ENCODE results near the gene ACYP1. TPM values are rescaled to one million over a fixed set of nuclear protein-coding genes. Genes with fewer than 3 reads are reported as not detected.

Gene ACYP1
- 38.1 TPM for polyA plus RNA-seq (2012; ENCODE audit: missing spikeins)

DNA sequence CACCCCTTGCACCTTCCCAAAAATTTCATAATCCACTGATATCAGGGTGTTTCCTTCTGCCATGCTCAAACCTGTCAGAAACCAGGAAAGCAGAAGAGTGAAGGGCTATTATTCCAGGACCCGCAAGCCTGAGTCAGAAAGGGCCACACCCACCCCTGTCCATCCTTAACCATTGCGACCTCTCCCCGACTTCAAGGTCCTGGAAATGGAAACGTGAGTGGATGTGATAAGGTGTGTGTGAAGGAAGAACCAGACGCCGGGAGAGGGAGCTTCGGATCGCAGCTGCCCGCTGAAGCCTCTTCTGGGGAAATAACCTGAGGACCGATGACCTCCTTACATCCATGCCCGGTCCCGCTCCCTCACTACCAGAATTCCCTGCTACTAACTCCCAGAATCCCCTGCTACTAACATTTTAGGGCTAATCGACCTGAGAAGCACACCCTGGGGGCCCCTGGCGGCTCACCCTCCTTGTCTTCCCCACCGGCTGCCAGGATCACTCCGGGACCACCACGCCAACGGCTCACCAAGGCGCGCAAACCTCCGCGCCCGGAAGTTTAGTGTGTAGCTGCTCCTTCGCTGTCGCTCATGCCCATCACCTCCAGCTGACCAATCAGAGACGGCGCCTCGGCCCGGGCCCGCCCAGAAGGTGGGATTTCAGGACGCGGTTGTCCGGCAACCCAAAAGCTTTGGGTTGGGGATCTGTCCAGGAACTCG is at the start of gene ACYP1:
TSS of gene ACYP1 (minus strand) at position 534 of the 714 bp plus-strand sequence. CDS start at position 63, 471 bp downstream.
- peak; percentile 77; the same call in 1 of the 2 replicates for TF ChIP-seq POLR2A (IDR thresholded peaks at IDR 0.05; ENCODE audit: low read depth, low read length)
- peak; percentile 35; the same call in 1 of the 2 replicates for TF ChIP-seq TAF1 (IDR thresholded peaks at IDR 0.05; ENCODE audit: borderline replicate concordance, low read depth, low read length)
- TF ChIP-seq POLR2AphosphoS5 (IDR thresholded peaks at IDR 0.05; ENCODE audit: low read depth, low read length), result peak; percentile 71; the same call in 1 of the 2 replicates
- peak; percentile 77 for DNase-seq (ENCODE audit: insufficient read length)
- FAIRE-seq, result peak; percentile 73

DNA sequence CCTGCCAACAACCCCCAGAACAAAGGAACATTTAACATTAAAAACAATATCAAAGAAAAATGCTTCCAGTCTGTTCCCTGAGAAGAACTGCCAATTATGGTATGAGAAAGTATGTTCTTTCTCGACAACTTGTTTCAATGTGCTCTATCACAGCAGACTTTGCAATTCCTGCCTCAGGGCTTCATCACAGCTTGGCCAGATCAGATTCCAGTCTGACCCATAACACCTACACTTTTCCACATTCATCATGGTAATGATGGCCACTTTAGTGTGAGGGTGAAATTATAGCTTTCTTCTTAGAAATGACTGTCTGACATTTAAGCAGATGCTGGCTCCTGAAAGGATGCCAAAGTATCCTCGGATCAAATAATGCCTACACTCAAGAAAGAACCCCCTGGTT is 46.1 kb upstream of the ACYP1 start:
- no peak for TF ChIP-seq POLR2AphosphoS5 (IDR thresholded peaks at IDR 0.05; ENCODE audit: low read depth, low read length)
- TF ChIP-seq TAF1 (IDR thresholded peaks at IDR 0.05; ENCODE audit: borderline replicate concordance, low read depth, low read length), result no peak
- no peak for TF ChIP-seq POLR2A (IDR thresholded peaks at IDR 0.05; ENCODE audit: low read depth, low read length)
- FAIRE-seq, result no peak
- DNase-seq (ENCODE audit: insufficient read length), result no peak

DNA sequence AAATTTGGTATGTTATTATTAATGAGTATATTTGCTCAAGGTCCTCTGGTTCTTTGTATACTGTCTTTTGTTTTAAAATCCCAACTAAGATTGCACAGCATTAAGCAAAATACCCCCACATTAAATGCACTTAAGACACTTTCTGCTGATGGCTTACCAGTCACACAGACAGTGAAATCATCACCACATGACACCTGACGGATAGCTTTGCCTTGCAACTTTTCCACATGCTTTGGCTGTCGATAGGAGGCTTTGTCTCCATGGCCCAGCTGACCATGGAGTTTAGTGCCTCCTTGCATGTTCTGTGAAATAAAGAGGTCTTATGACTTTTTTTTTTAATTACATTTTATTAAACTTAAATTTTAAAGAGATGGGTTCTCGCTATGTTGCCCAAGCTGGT is 43.4 kb upstream of the ACYP1 start:
- FAIRE-seq (no peak), DNase-seq (ENCODE audit: insufficient read length) (no peak)
- TF ChIP-seq POLR2AphosphoS5 (IDR thresholded peaks at IDR 0.05; ENCODE audit: low read depth, low read length) (no peak), TAF1 (IDR thresholded peaks at IDR 0.05; ENCODE audit: borderline replicate concordance, low read depth, low read length) (no peak), POLR2A (IDR thresholded peaks at IDR 0.05; ENCODE audit: low read depth, low read length) (no peak)

DNA sequence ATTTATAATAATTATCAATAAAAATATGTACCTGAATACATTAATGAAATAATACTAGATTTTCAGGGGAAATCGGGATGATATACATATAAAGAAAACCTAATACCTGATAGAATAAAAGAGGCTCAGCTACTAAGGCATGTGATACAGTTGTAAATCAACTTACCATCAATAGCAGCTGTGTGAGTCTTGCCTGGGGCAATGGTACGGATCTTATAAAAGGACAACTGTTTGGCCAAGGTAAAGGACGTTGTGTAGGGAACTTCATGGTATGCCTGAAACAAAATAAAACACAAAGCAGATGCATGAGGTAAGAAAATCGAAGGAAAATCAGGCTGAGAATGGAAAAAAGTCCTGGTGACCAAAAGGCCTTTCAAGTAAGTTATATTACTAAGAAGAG is 37.7 kb upstream of the ACYP1 start:
- FAIRE-seq (no peak), DNase-seq (ENCODE audit: insufficient read length) (no peak)
- TF ChIP-seq POLR2AphosphoS5 (IDR thresholded peaks at IDR 0.05; ENCODE audit: low read depth, low read length), result no peak
- no peak for TF ChIP-seq TAF1 (IDR thresholded peaks at IDR 0.05; ENCODE audit: borderline replicate concordance, low read depth, low read length)
- no peak for TF ChIP-seq POLR2A (IDR thresholded peaks at IDR 0.05; ENCODE audit: low read depth, low read length)

DNA sequence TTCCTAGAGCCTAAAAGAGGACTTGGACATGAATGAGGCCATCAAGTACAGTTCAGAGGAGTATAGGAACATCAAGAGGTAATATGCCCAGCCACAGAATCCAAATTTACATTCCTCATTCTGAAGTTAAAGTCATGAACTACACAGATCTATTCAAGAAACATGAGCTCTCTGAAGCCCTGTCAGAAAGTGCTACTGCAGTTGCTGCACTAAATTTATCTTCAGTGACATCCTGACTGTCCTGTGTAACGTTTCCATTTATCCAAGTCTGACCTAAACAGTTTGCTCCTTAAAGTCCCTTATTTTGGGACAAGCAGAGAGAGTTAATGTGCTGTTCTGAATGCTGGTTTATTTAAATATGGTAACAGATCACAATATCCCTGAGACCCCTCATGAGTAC is 34.9 kb upstream of the ACYP1 start:
- no peak for FAIRE-seq
- no peak for DNase-seq (ENCODE audit: insufficient read length)
- TF ChIP-seq POLR2AphosphoS5 (IDR thresholded peaks at IDR 0.05; ENCODE audit: low read depth, low read length) (no peak), POLR2A (IDR thresholded peaks at IDR 0.05; ENCODE audit: low read depth, low read length) (no peak), TAF1 (IDR thresholded peaks at IDR 0.05; ENCODE audit: borderline replicate concordance, low read depth, low read length) (no peak)

DNA sequence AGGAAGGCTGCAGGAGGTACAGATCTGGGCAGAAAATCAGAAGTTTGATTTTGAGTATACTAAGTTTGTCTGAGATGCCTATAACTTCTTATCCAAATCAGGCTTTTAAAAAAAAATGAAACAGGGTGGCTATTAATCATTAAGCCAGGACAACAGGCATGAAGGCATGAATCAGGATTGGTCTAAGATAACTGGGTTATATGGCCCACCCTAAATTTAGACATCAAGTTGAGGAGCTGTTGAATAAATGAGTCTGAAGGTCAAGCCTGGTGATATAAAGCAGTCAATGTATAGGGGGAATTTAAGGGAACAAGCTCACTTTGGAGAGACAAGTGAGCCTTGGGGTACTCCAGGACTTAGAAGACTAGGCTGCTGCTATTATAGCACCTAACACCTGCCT is 34.4 kb upstream of the ACYP1 start:
- TF ChIP-seq POLR2AphosphoS5 (IDR thresholded peaks at IDR 0.05; ENCODE audit: low read depth, low read length) (no peak), TAF1 (IDR thresholded peaks at IDR 0.05; ENCODE audit: borderline replicate concordance, low read depth, low read length) (no peak), POLR2A (IDR thresholded peaks at IDR 0.05; ENCODE audit: low read depth, low read length) (no peak)
- FAIRE-seq (no peak), DNase-seq (ENCODE audit: insufficient read length) (no peak)

DNA sequence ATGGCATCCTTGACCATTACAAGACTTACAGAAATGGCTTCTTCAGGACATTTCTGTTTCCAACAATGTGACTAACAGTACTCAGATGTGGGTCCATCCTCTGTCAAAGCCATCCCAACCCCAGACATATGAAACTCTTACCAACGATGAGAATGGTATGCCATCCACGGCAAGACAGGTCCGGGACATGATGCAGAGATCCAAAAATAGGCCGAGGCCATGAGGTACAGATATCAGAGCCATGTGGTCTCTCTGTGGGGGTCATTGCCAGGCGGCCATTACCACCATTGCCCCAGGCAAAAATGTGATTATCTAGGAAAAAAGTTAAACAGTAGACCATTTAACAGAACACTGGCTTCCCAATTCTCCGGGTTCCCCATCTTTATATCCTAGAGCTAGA is 33.1 kb upstream of the ACYP1 start:
- no peak for TF ChIP-seq POLR2A (IDR thresholded peaks at IDR 0.05; ENCODE audit: low read depth, low read length)
- no peak for TF ChIP-seq TAF1 (IDR thresholded peaks at IDR 0.05; ENCODE audit: borderline replicate concordance, low read depth, low read length)
- no peak for TF ChIP-seq POLR2AphosphoS5 (IDR thresholded peaks at IDR 0.05; ENCODE audit: low read depth, low read length)
- FAIRE-seq, result no peak
- no peak for DNase-seq (ENCODE audit: insufficient read length)

DNA sequence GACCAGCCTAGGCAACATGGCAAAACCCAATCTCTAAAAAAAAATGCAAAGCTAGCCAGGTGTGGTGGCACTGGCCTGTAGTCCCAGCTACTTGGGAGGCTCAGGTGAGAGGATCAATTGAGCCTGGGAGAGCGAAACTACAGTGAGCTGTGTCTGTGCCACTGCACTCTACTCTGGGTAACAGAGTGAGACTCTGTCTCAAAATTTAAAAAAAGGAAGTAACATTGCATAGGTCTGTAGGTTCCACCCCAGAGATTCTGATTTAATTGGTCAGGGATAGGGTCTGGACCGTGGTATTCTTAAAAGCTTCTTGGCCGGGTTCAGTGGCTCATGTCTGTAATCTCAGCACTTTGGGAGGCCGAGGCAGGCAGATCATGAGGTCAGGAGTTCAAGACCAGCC is 31.9 kb upstream of the ACYP1 start:
- no peak for TF ChIP-seq POLR2A (IDR thresholded peaks at IDR 0.05; ENCODE audit: low read depth, low read length)
- no peak for TF ChIP-seq TAF1 (IDR thresholded peaks at IDR 0.05; ENCODE audit: borderline replicate concordance, low read depth, low read length)
- TF ChIP-seq POLR2AphosphoS5 (IDR thresholded peaks at IDR 0.05; ENCODE audit: low read depth, low read length), result no peak
- DNase-seq (ENCODE audit: insufficient read length) (no peak), FAIRE-seq (no peak)

DNA sequence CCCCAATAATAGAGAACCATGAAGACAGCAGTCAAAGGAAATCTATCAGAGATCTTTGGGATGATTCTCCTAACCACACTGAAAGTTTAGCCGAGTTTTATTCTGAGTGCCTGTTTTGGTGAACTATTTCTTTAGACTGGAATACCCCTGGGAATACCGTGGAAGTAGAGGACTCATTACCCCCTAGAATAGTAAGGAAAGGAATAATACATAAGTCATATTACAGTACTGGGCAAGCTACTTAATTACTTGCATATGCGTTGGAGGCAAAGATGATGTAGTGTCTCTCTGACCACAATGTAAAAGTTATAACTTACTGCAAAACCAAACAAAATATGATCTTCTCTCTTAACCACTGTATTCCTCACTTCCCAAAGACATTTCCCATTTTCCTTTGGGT is 31.1 kb upstream of the ACYP1 start:
- FAIRE-seq (no peak), DNase-seq (ENCODE audit: insufficient read length) (no peak)
- TF ChIP-seq POLR2AphosphoS5 (IDR thresholded peaks at IDR 0.05; ENCODE audit: low read depth, low read length) (no peak), POLR2A (IDR thresholded peaks at IDR 0.05; ENCODE audit: low read depth, low read length) (no peak), TAF1 (IDR thresholded peaks at IDR 0.05; ENCODE audit: borderline replicate concordance, low read depth, low read length) (no peak)

DNA sequence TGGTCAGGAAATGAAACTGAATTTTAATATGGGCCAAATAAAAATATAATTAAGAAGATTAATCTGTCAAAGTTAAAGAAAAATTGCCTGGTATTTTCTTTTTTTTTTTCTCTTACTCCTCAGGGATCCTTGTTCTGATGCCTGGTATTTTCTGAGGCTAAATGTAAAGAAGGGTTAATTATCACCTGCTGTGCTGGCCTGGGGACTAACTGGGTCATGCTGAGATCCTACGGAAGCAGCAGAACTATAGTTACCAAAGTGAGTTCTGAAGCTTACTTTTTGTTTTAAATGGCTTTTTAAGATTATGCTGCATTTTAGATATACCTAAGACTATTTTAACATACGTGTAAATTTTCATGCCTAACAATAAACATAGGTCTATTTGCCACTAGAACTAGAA is 28.9 kb upstream of the ACYP1 start:
- FAIRE-seq (no peak), DNase-seq (ENCODE audit: insufficient read length) (no peak)
- TF ChIP-seq POLR2A (IDR thresholded peaks at IDR 0.05; ENCODE audit: low read depth, low read length) (no peak), POLR2AphosphoS5 (IDR thresholded peaks at IDR 0.05; ENCODE audit: low read depth, low read length) (no peak), TAF1 (IDR thresholded peaks at IDR 0.05; ENCODE audit: borderline replicate concordance, low read depth, low read length) (no peak)

DNA sequence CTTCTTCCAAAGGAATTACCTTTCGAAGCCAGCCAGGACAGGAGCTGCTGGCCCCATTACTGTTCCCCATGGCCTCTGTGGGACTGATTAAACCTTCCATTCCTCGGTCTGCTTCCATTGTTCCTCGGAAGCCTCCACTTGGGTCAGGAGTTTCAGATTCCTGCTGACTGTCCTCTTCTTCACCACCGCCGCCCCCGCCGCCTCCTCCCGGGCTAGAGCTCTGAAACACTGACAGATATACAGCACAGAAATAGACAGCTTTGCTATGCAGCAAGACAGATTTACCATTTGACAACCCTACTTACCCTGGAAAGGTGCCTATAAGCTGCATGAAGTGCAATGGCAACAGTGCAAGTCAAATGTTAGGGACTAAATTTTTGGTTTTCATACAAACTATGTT is 27.4 kb upstream of the ACYP1 start:
- FAIRE-seq (no peak), DNase-seq (ENCODE audit: insufficient read length) (no peak)
- no peak for TF ChIP-seq POLR2A (IDR thresholded peaks at IDR 0.05; ENCODE audit: low read depth, low read length)
- TF ChIP-seq POLR2AphosphoS5 (IDR thresholded peaks at IDR 0.05; ENCODE audit: low read depth, low read length), result no peak
- TF ChIP-seq TAF1 (IDR thresholded peaks at IDR 0.05; ENCODE audit: borderline replicate concordance, low read depth, low read length), result no peak

DNA sequence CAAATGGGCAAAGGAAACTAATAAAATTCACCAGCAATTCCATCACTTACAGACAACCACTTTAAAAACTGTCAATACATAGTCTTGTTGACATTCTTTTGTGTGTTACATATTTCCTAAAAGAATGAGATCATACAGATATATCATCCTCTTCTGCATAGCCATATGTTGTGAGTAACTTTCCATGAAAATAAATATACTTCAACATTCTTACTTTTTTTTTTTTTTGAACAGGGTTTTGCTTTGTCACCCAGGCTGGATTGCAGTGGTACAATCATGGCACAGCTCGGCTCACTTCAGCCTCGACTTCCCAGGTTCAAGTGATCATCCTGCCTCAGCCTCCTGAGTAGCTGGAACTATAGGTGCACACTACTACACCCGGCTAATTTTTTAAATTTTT is 26.5 kb upstream of the ACYP1 start:
- FAIRE-seq (no peak), DNase-seq (ENCODE audit: insufficient read length) (no peak)

More for the DNA sequence above, 26.5 kb upstream of the ACYP1 start:
- no peak for TF ChIP-seq POLR2AphosphoS5 (IDR thresholded peaks at IDR 0.05; ENCODE audit: low read depth, low read length)
- TF ChIP-seq POLR2A (IDR thresholded peaks at IDR 0.05; ENCODE audit: low read depth, low read length), result no peak
- no peak for TF ChIP-seq TAF1 (IDR thresholded peaks at IDR 0.05; ENCODE audit: borderline replicate concordance, low read depth, low read length)
